GM19035 (cell line): ENCODE results near the gene FHAD1.
A peak's percentile ranks its signal among the peaks of the same experiment; 100 is the strongest.

Source experiments
- ATAC-seq: cut with Tn5 transposase; IDR thresholded peaks from one replicate; pipeline ENCODE4 v1.9.1; 2021; ENCODE audit not compliant: unreplicated experiment

The FHAD1 gene

GRCh38 chr1:15218287-15219279 is 28.4 kb upstream of the FHAD1 start:
- ATAC-seq = no peak

- ATAC-seq = no peak
Measured at GRCh38 chr1:15219280-15220023, 27.6 kb upstream of the FHAD1 start.

- no peak for ATAC-seq
Measured at GRCh38 chr1:15220024-15220392, 27.0 kb upstream of the FHAD1 start.

GRCh38 chr1:15220825-15221431 is 26.1 kb upstream of the FHAD1 start:
- ATAC-seq = no peak

- no peak for ATAC-seq
Measured at GRCh38 chr1:15222653-15223303, 24.2 kb upstream of the FHAD1 start.

GRCh38 chr1:15224259-15224869 is 22.7 kb upstream of the FHAD1 start:
- no peak for ATAC-seq

- ATAC-seq = no peak
Measured at GRCh38 chr1:15224974-15225373, 22.0 kb upstream of the FHAD1 start.

- no peak for ATAC-seq
Measured at GRCh38 chr1:15225461-15225860, 21.6 kb upstream of the FHAD1 start.

- no peak for ATAC-seq
Measured at GRCh38 chr1:15226388-15227255, 20.4 kb upstream of the FHAD1 start.

GRCh38 chr1:15229707-15230131 is 17.3 kb upstream of the FHAD1 start:
- no peak for ATAC-seq

GRCh38 chr1:15231714-15232201 is 15.3 kb upstream of the FHAD1 start:
- ATAC-seq = peak; percentile 81

GRCh38 chr1:15233689-15234088 is 13.3 kb upstream of the FHAD1 start:
- no peak for ATAC-seq

- no peak for ATAC-seq
Measured at GRCh38 chr1:15236321-15236721, 10.7 kb upstream of the FHAD1 start.

GRCh38 chr1:15236746-15237145 is 10.3 kb upstream of the FHAD1 start:
- no peak for ATAC-seq

- ATAC-seq = no peak
Measured at GRCh38 chr1:15238789-15239188, 8.2 kb upstream of the FHAD1 start.

GRCh38 chr1:15242766-15243165 is 4.3 kb upstream of the FHAD1 start:
- no peak for ATAC-seq

GRCh38 chr1:15243275-15244043 is 3.6 kb upstream of the FHAD1 start:
- ATAC-seq = no peak

- ATAC-seq = no peak
Measured at GRCh38 chr1:15244813-15245212, 2.2 kb upstream of the FHAD1 start.
